Psoas muscle (tissue), 8 donors: ENCODE results near the gene NAA16. TPM values are rescaled to one million over a fixed set of nuclear protein-coding genes. Genes with fewer than 3 reads are reported as not detected.

Experiments used
- ATAC-seq, 4 donors: fragments of 200-7000 bp; cut with Tn5 transposase; one replicate each; pipeline ENCODE4 v1.9.1; 2020; ENCODE audit warnings: moderate library complexity in 3 of 4, mild to moderate bottlenecking in 2 of 4
- DNase-seq, 2 donors: peaks; one replicate each; pipeline ENCODE4 v3.0.0-alpha.2; 2020
- H3K27ac ChIP-seq: fragments of 200-600 bp; one replicate; pipeline ENCODE4 v1.8.0; 2022
- H3K27me3 ChIP-seq, 3 donors: fragments of 200-600 bp in 1 of 3; one replicate each; pipeline versions ENCODE4 v1.6.1 to v1.8.0; 2013 to 2022; ENCODE audit warnings: low read length in 2 of 3, mild to moderate bottlenecking in 2 of 3, moderate library complexity in 1 of 3; ENCODE audit not compliant: insufficient read depth in 3 of 3
- H3K36me3 ChIP-seq, 2 donors: fragments of 200-600 bp in 1 of 2; one replicate each; pipeline versions ENCODE4 v1.6.1 to v1.8.0; 2013 to 2022; ENCODE audit warnings: low read depth in 1 of 2, mild to moderate bottlenecking in 1 of 2, moderate library complexity in 1 of 2; ENCODE audit not compliant: insufficient read depth in 1 of 2
- H3K4me1 ChIP-seq: fragments of 200-600 bp; one replicate; pipeline ENCODE4 v1.8.0; 2022
- H3K4me3 ChIP-seq: fragments of 200-600 bp; one replicate; pipeline ENCODE4 v1.8.0; 2022; ENCODE audit warnings: mild to moderate bottlenecking
- H3K9me3 ChIP-seq: fragments of 200-600 bp; one replicate; pipeline ENCODE4 v1.8.0; 2022
- WGBS, 3 donors: extraction: QIAGEN DNeasy Blood & Tissue Kit; methylation state at CpG; one replicate each; pipeline versions ENCODE4 v1.1.6 to v1.1.7; 2013; 5-methylcytosine and 5-hydroxymethylcytosine counted together
- intact Hi-C, 2 donors: fragments of 100-400 bp; cut with DNase I; formaldehyde crosslinking; loops; one replicate each; pipeline versions ENCODE4 v1.11.0 to v1.14.2; 2022
- polyA plus RNA-seq, 3 donors: library from polyadenylated mRNA; stranded (reverse); fragments of 200-250 nt; gene quantifications; one replicate each; pipeline ENCODE4 v1.2.3, GENCODE V29; 2013
- total RNA-seq, 4 donors: library from RNA; stranded (reverse); fragmentation: NEBNext Ultra II Directional in 2 of 4; extraction: Animal tissue kit (Norgen Biotek cat#: 25700) in 2 of 4; gene quantifications; one replicate each; pipeline versions ENCODE4 v1.2.1 to v1.2.4, GENCODE V29; 2021 to 2023
- TF ChIP-seq, protein P1 (sequence below): fragments of 200-600 bp; IDR thresholded peaks from one replicate; pipeline ENCODE4 v1.8.0; 2022; ENCODE audit warnings: antibody characterized with exemption
- donor health status: healthy with polysubstance abuse.
- donor health status: DM: no; HTN: no; CAD: no; lungs with moderate emphysema.
- donor health status: Bipolar disorder and iron deficiency.
- donor health status: healthy.
- donor health status: DM: yes; HTN: yes; CAD: no.
- donor health status: DM: no; HTN: no; CAD: no.
- donor health status: DM: no; HTN: no; CAD: no.
- donor health status: DM: yes; HTN: yes; CAD: no.

NAA16 gene
- total and polyA plus RNA-seq, 7 donors: 3.5 to 22.3 (median 8.1) TPM

DNA sequence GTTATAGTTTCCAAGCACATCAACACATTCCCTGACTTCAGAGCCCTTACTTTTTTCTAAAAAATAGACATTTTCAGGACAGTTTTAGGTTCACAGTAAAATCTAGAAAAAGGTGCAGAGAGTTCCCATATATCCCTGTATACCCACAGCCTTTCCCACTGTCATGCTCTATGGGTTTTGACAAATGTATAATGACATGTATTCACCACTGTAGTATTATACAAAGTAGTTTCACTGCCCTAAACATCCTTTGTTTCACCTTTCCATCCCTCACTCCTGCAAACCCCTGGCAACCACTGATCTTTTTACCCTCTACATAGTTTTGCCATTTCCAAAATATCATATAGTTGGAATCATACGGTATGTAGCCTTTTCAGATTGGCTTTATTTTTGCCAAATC lies 15.6 kb downstream of the NAA16 start:
- peaks cover 43% of the 10 kb centered on the region for H3K4me1 ChIP-seq
- DNase-seq: no peak
- no peak for ATAC-seq
- no peaks in the 10 kb centered on the region for H3K27me3 ChIP-seq
- H3K4me3 ChIP-seq: no peak overlapping the region
- no peaks in the 10 kb centered on the region for H3K9me3 ChIP-seq
- peaks cover 0 to 52% of the 10 kb centered on the region in 2 donors for H3K36me3 ChIP-seq
- intact Hi-C loops: no loop called here
- TF ChIP-seq, protein P1, sequence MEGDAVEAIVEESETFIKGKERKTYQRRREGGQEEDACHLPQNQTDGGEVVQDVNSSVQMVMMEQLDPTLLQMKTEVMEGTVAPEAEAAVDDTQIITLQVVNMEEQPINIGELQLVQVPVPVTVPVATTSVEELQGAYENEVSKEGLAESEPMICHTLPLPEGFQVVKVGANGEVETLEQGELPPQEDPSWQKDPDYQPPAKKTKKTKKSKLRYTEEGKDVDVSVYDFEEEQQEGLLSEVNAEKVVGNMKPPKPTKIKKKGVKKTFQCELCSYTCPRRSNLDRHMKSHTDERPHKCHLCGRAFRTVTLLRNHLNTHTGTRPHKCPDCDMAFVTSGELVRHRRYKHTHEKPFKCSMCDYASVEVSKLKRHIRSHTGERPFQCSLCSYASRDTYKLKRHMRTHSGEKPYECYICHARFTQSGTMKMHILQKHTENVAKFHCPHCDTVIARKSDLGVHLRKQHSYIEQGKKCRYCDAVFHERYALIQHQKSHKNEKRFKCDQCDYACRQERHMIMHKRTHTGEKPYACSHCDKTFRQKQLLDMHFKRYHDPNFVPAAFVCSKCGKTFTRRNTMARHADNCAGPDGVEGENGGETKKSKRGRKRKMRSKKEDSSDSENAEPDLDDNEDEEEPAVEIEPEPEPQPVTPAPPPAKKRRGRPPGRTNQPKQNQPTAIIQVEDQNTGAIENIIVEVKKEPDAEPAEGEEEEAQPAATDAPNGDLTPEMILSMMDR: no peak
- WGBS, 3 donors: 81 to 84% (median 83%) methylated on average over 1 of the region's 1 CpG
- peak overlapping the region; percentile 78 for H3K27ac ChIP-seq

GRCh38 chr13:41327994-41328790 lies 17.1 kb downstream of the NAA16 start:
- 42 to 52% (median 43%) methylated on average over 3 of the region's 3 CpGs for WGBS, 3 donors
- ATAC-seq (peak in 3 of 4 donors; percentile 47 to 53 (median 48)), DNase-seq (no peak)
- Histone ChIP-seq H3K4me3 (peak overlapping the region; percentile 8), H3K9me3 (no peaks in the 10 kb centered on the region), H3K4me1 (peaks cover 53% of the 10 kb centered on the region), H3K27me3 (no peaks in the 10 kb centered on the region), H3K36me3 (peaks cover 0 to 46% of the 10 kb centered on the region in 2 donors), H3K27ac (peak overlapping the region; percentile 78)
- TF ChIP-seq, protein P1: no peak
- intact Hi-C loops: no loop called here

- Histone ChIP-seq H3K4me3 (peak overlapping the region; percentile 41), H3K9me3 (no peaks in the 10 kb centered on the region), H3K4me1 (peaks cover 68% of the 10 kb centered on the region), H3K36me3 (peaks cover 0 to 9% of the 10 kb centered on the region in 2 donors), H3K27ac (peak overlapping the region; percentile 75), H3K27me3 (no peaks in the 10 kb centered on the region)
- WGBS, 3 donors: 44 to 56% (median 52%) methylated on average over 1 of the region's 1 CpG
- intact Hi-C loops: no loop called here
- TF ChIP-seq, protein P1: no peak
- DNase-seq (no peak), ATAC-seq (peak; percentile 74 to 90 (median 84))
Observed at GRCh38 chr13:41332829-41333228, 21.8 kb downstream of the NAA16 start.

DNA sequence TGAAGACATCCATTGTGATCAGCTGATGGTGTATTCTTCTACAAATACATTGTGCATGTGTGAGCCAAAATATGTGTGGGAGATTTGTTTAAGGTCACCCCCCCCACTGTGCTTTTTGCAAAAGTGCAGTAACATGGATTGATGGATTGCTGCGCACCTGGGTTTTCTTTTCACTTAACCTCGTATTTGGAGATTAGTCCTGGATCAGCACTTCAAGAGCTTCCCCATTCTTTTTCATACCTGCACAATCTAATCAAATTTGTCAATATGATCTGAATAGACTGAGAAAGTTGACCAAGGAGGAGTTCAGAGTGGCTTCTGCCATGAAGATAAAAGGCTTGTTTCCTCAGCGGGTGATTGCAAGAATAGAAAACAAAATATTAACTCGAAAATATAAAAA lies 23.7 kb downstream of the NAA16 start:
- Histone ChIP-seq H3K4me1 (peaks cover 53% of the 10 kb centered on the region), H3K27me3 (no peaks in the 10 kb centered on the region), H3K4me3 (no peak overlapping the region), H3K9me3 (no peaks in the 10 kb centered on the region), H3K36me3 (peaks cover 0 to 16% of the 10 kb centered on the region in 2 donors), H3K27ac (no peak overlapping the region)
- no peak for ATAC-seq
- intact Hi-C loops: no loop called here
- TF ChIP-seq, protein P1: no peak
- no peak for DNase-seq
- WGBS, 3 donors: 78 to 85% (median 81%) methylated on average over 4 of the region's 4 CpGs
